Heart right ventricle (tissue), 16 donors: ENCODE results near the gene YWHAH. TPM values are rescaled to one million over a fixed set of nuclear protein-coding genes. Genes with fewer than 3 reads are reported as not detected.

Experiments used
- ATAC-seq, 8 donors: fragments of 200-7000 bp; cut with Tn5 transposase; one replicate each; pipeline ENCODE4 v1.9.1; 2020; ENCODE audit warnings: mild to moderate bottlenecking in 8 of 8, moderate library complexity in 8 of 8, moderate number of reproducible peaks in 1 of 8
- DNase-seq, 2 donors: peaks; one replicate each; pipeline ENCODE4 v3.0.0-alpha.2; 2020
- H3K27ac ChIP-seq, 10 donors: fragments of 200-600 bp; sonication (generic) in 2 of 10; one replicate each; pipeline versions ENCODE4 v1.5.0 to v1.8.0; 2020 to 2022; ENCODE audit warnings: mild to moderate bottlenecking in 3 of 10
- H3K27me3 ChIP-seq, 7 donors: fragments of 200-600 bp; one replicate each; pipeline ENCODE4 v1.8.0; 2021 to 2022; ENCODE audit warnings: mild to moderate bottlenecking in 2 of 7
- H3K36me3 ChIP-seq, 9 donors: fragments of 200-600 bp; sonication (generic) in 1 of 9; one replicate each; pipeline versions ENCODE4 v1.5.0 to v1.8.0; 2020 to 2022; ENCODE audit warnings: mild to moderate bottlenecking in 2 of 9
- H3K4me1 ChIP-seq, 9 donors: fragments of 200-600 bp; sonication (generic) in 1 of 9; one replicate each; pipeline versions ENCODE4 v1.5.0 to v1.8.0; 2020 to 2022; ENCODE audit warnings: mild to moderate bottlenecking in 4 of 9
- H3K4me3 ChIP-seq, 10 donors: fragments of 200-600 bp; sonication (generic) in 2 of 10; one replicate each; pipeline versions ENCODE4 v1.5.0 to v1.8.0; 2020 to 2022; ENCODE audit warnings: mild to moderate bottlenecking in 7 of 10, moderate library complexity in 2 of 10
- H3K9me3 ChIP-seq, 11 donors: fragments of 200-600 bp in 10 of 11; sonication (generic) in 2 of 11; one replicate each; pipeline versions ENCODE4 v1.5.0 to v1.8.0; 2013 to 2022; ENCODE audit warnings: mild to moderate bottlenecking in 2 of 11, control low read depth in 1 of 11, moderate library complexity in 1 of 11
- CTCF ChIP-seq, 9 donors: fragments of 200-600 bp; sonication (generic) in 2 of 9; IDR thresholded peaks; one replicate each; pipeline versions ENCODE4 v1.5.0 to v1.8.0; 2021 to 2022; ENCODE audit warnings: antibody characterized with exemption in 9 of 9, mild to moderate bottlenecking in 5 of 9, moderate library complexity in 1 of 9
- WGBS, 2 donors: extraction: QIAGEN DNeasy Blood & Tissue Kit; methylation state at CpG; one replicate each; pipeline ENCODE4 v1.1.7; 2013; ENCODE audit warnings: inconsistent platforms in 1 of 2; 5-methylcytosine and 5-hydroxymethylcytosine counted together
- intact Hi-C, 10 donors: fragments of 100-400 bp; cut with DNase I; formaldehyde crosslinking; loops; one replicate each; pipeline versions ENCODE4 v1.11.1 to v1.14.2; 2022
- polyA plus RNA-seq, 2 donors: library from polyadenylated mRNA; stranded (reverse); fragments of 200-250 nt; gene quantifications; one replicate each; pipeline ENCODE4 v1.2.3, GENCODE V29; 2013
- total RNA-seq, 10 donors: library from RNA; stranded (reverse); fragmentation: NEBNext Ultra II Directional in 3 of 10; extraction: Animal tissue kit (Norgen Biotek cat#: 25700) in 3 of 10; gene quantifications; one replicate each; pipeline versions ENCODE4 v1.2.1 to v1.2.4, GENCODE V29; 2021 to 2023
- donor health status: Arrhythmogenic right ventricular cardiomyopathy.
- donor health status: ischemic (EF 13 %, LVEDD 7.1; RV severe dilation, severe dysfunction).
- donor health status: healthy with polysubstance abuse.
- donor health status: DM: no; HTN: yes; CAD: no.
- donor health status: DM: no; HTN: no; CAD: no.
- donor health status: ischemic (EF 25% LVEDD 6.9; RV normal size, moderate dysfunction).
- donor health status: ischemic (EF 25% LVEDD 5.7; RV mildly dilated, moderate dysfunction).
- donor health status: healthy.
- donor health status: DM: yes; HTN: yes; CAD: no.
- donor health status: Ischemic cardiomyopathy.
- donor health status: ischemic (EF 35%, LVEDD 5.7; RV mildly dilated, moderate dysfunction).
- donor health status: nonischemic (EF 11% LVEDD 7.7; RV severe dilation, severe dysfunction).
- donor health status: DM: yes; HTN: yes; CAD: no.
- donor health status: PGD.
- donor health status: ischemic (EF 29% LVEDD 5.4; RV normal size, mild dysfunction).
- donor health status: nonischemic (EF 23%, LVEDD 6.1; RV moderate dilation, normal function).

Gene YWHAH
- total and polyA plus RNA-seq, 12 donors = 38.8 to 115 (median 75.8) TPM

GRCh38 chr22:31917227-31917921 is 27.0 kb upstream of the YWHAH start:
- Histone ChIP-seq H3K27ac (peak overlapping the region in 1 of 10 donors; percentile 74), H3K27me3 (no peaks in the 10 kb centered on the region), H3K4me3 (no peak overlapping the region), H3K4me1 (peaks cover 0 to 47% (median 0%) of the 10 kb centered on the region in 9 donors), H3K36me3 (no peaks in the 10 kb centered on the region), H3K9me3 (no peaks in the 10 kb centered on the region)
- DNase-seq (peak in 1 of 2 donors; percentile 20), ATAC-seq (peak; percentile 35 to 66 (median 52))
- WGBS, 2 donors = 77 to 80% methylated on average over 17 of the region's 17 CpGs
- intact Hi-C loops = no loop called here
- TF ChIP-seq CTCF (IDR thresholded peaks at IDR 0.05) = no peak

GRCh38 chr22:31919730-31920129 is 24.6 kb upstream of the YWHAH start:
- Histone ChIP-seq H3K9me3 (no peaks in the 10 kb centered on the region), H3K4me1 (peaks cover 0 to 67% (median 0%) of the 10 kb centered on the region in 9 donors), H3K27ac (no peak overlapping the region), H3K4me3 (no peak overlapping the region), H3K27me3 (no peaks in the 10 kb centered on the region), H3K36me3 (no peaks in the 10 kb centered on the region)
- DNase-seq (no peak), ATAC-seq (no peak)
- intact Hi-C loops = no loop called here
- WGBS, 2 donors = 87 to 90% methylated on average over 3 of the region's 3 CpGs
- TF ChIP-seq CTCF (IDR thresholded peaks at IDR 0.05) = no peak

- no peaks in the 10 kb centered on the region for H3K9me3 ChIP-seq
- TF ChIP-seq CTCF (IDR thresholded peaks at IDR 0.05) = no peak
- ATAC-seq (no peak), DNase-seq (no peak)
- H3K36me3 ChIP-seq = no peaks in the 10 kb centered on the region
- intact Hi-C loops = no loop called here
- H3K4me1 ChIP-seq = peaks cover 0 to 67% (median 0%) of the 10 kb centered on the region in 9 donors
- H3K27me3 ChIP-seq = no peaks in the 10 kb centered on the region
- no peak overlapping the region for H3K27ac ChIP-seq
- 91 to 92% methylated on average over 3 of the region's 3 CpGs for WGBS, 2 donors
- no peak overlapping the region for H3K4me3 ChIP-seq
These were observed 24.0 kb upstream of the YWHAH start for GRCh38 chr22:31920306-31920705.

- H3K36me3 ChIP-seq = no peaks in the 10 kb centered on the region
- H3K4me1 ChIP-seq = peaks cover 0 to 67% (median 0%) of the 10 kb centered on the region in 9 donors
- H3K27ac ChIP-seq = no peak overlapping the region
- DNase-seq (no peak), ATAC-seq (no peak)
- H3K9me3 ChIP-seq = no peaks in the 10 kb centered on the region
- no peaks in the 10 kb centered on the region for H3K27me3 ChIP-seq
- no peak overlapping the region for H3K4me3 ChIP-seq
- intact Hi-C loops = no loop called here
- WGBS, 2 donors = 83 to 91% methylated on average over 3 of the region's 3 CpGs
- no peak for TF ChIP-seq CTCF (IDR thresholded peaks at IDR 0.05)
These were observed 23.2 kb upstream of the YWHAH start for GRCh38 chr22:31921106-31921505.
